Fibroblast of lung (primary cell): Measurements from ENCODE around the gene TXNDC5. TPM values are rescaled to one million over a fixed set of nuclear protein-coding genes. Genes with fewer than 3 reads are reported as not detected.

Experiments used
- DNase-seq, 2 donors: peaks; one replicate each; pipeline versions ENCODE4 v3.0.0 to v3.0.0-alpha.2; 2010; ENCODE audit warnings: low read depth in 2 of 2
- H2AFZ ChIP-seq: 2 replicates; pipeline ENCODE4 v1.5.1; 2012; ENCODE audit warnings: low read length, control low read depth, inconsistent platforms
- H3K27ac ChIP-seq: 2 replicates; pipeline ENCODE4 v1.5.1; 2011; ENCODE audit warnings: low read length, control low read depth; ENCODE audit not compliant: insufficient read depth
- H3K27me3 ChIP-seq: 2 replicates; pipeline ENCODE4 v1.5.1; 2011; ENCODE audit warnings: mild to moderate bottlenecking, low read length; ENCODE audit not compliant: control insufficient read depth, insufficient read depth
- H3K36me3 ChIP-seq: 2 replicates; pipeline ENCODE4 v1.5.1; 2011; ENCODE audit warnings: low read length; ENCODE audit not compliant: control insufficient read depth, insufficient read depth
- H3K4me1 ChIP-seq: 2 replicates; pipeline ENCODE4 v1.5.1; 2011; ENCODE audit warnings: low read length; ENCODE audit not compliant: control insufficient read depth, insufficient read depth; ENCODE audit errors: extremely low read depth
- H3K4me2 ChIP-seq: 2 replicates; pipeline ENCODE4 v1.5.1; 2011; ENCODE audit warnings: low read length, control low read depth; ENCODE audit not compliant: insufficient read depth; ENCODE audit errors: extremely low read depth
- H3K4me3 ChIP-seq, 4 experiments: fragments of 200-600 bp in 1 of 4; sonication (generic) in 1 of 4; replicated peaks in 1 of 4; 2 replicates each; pipeline ENCODE4 v1.5.1; 2011 to 2016; ENCODE audit warnings: low read length in 4 of 4, low read depth in 3 of 4, mild to moderate bottlenecking in 3 of 4, control low read depth in 2 of 4, inconsistent platforms in 1 of 4, mixed read lengths in 1 of 4; ENCODE audit not compliant: insufficient read depth in 1 of 4; ENCODE audit errors: control extremely low read depth in 1 of 4
- H3K79me2 ChIP-seq: 2 replicates; pipeline ENCODE4 v1.5.1; 2012; ENCODE audit warnings: mild to moderate bottlenecking, low read length, inconsistent platforms; ENCODE audit not compliant: control insufficient read depth, insufficient read depth
- H3K9ac ChIP-seq: 2 replicates; pipeline ENCODE4 v1.5.1; 2011; ENCODE audit warnings: mild to moderate bottlenecking, low read length, control low read depth; ENCODE audit not compliant: insufficient read depth
- H3K9me3 ChIP-seq: 2 replicates; pipeline ENCODE4 v1.5.1; 2012; ENCODE audit warnings: low read depth, low read length; ENCODE audit not compliant: control insufficient read depth, insufficient read depth
- H4K20me1 ChIP-seq: 2 replicates; pipeline ENCODE4 v1.5.1; 2011; ENCODE audit warnings: low read length; ENCODE audit not compliant: control insufficient read depth, insufficient read depth; ENCODE audit errors: extremely low read depth
- CTCF ChIP-seq, 2 donors: IDR thresholded peaks in 1 of 2; conservative IDR thresholded peaks in 1 of 2; 1 replicate in 1 of 2; 2 replicates in 1 of 2; pipeline ENCODE4 v1.5.1; 2011 to 2012; ENCODE audit warnings: low read length in 2 of 2, control low read depth in 1 of 2, inconsistent platforms in 1 of 2, low read depth in 1 of 2, mild to moderate bottlenecking in 1 of 2
- EZH2 ChIP-seq: IDR thresholded peaks from 2 replicates; pipeline ENCODE4 v1.5.1; 2012; ENCODE audit warnings: low read length, control low read depth, mild to moderate bottlenecking; ENCODE audit errors: missing control alignments
- polyA plus RNA-seq, 2 donors: library from polyadenylated mRNA; depleted of rRNA in 1 of 2; stranded (reverse) in 1 of 2; unstranded in 1 of 2; fragments of >200 nt; gene quantifications; 2 replicates each; pipeline ENCODE4 v1.2.1, GENCODE V29; 2011 to 2012; ENCODE audit warnings: missing spikeins in 1 of 2
- total RNA-seq: library from RNA; depleted of rRNA; stranded (reverse); fragments of >200 nt; gene quantifications from 2 replicates; pipeline ENCODE4 v1.2.1, GENCODE V29; 2014

Gene TXNDC5
- total and polyA plus RNA-seq, 2 donors (not counting 1 experiment from before 2014, with no cell fraction given), result 349 to 354 TPM

- Histone ChIP-seq H2AFZ (no peak overlapping the region), H3K9ac (no peak overlapping the region), H3K4me3 (no peak overlapping the region), H3K27ac (no peak overlapping the region), H3K4me1 (no peaks in the 10 kb centered on the region), H3K4me2 (no peak overlapping the region), H3K79me2 (no peaks in the 10 kb centered on the region), H4K20me1 (no peaks in the 10 kb centered on the region), H3K36me3 (no peaks in the 10 kb centered on the region), H3K9me3 (no peaks in the 10 kb centered on the region), H3K27me3 (no peaks in the 10 kb centered on the region)
- no peak for TF ChIP-seq CTCF (conservative IDR thresholded peaks at IDR 0.05 in 1 of 2, IDR thresholded peaks at IDR 0.05 in 1 of 2; ENCODE audit: low read depth in 1 of 2, low read length in 2 of 2)
- TF ChIP-seq EZH2, result no peak
- DNase-seq, result no peak
These were observed 44.1 kb downstream of the TXNDC5 start for GRCh38 chr6:7866526-7866925.

- Histone ChIP-seq H2AFZ (no peak overlapping the region), H3K9me3 (no peaks in the 10 kb centered on the region), H3K4me3 (no peak overlapping the region), H3K27me3 (no peaks in the 10 kb centered on the region), H3K79me2 (no peaks in the 10 kb centered on the region), H3K9ac (no peak overlapping the region), H3K36me3 (no peaks in the 10 kb centered on the region), H3K27ac (no peak overlapping the region), H4K20me1 (no peaks in the 10 kb centered on the region), H3K4me1 (no peaks in the 10 kb centered on the region), H3K4me2 (no peak overlapping the region)
- DNase-seq, result no peak
- TF ChIP-seq EZH2, result no peak
- TF ChIP-seq CTCF (conservative IDR thresholded peaks at IDR 0.05 in 1 of 2, IDR thresholded peaks at IDR 0.05 in 1 of 2; ENCODE audit: low read depth in 1 of 2, low read length in 2 of 2), result no peak
These were observed 44.8 kb downstream of the TXNDC5 start for GRCh38 chr6:7865781-7866180.

- no peak overlapping the region for H3K4me2 ChIP-seq
- H3K79me2 ChIP-seq, result no peaks in the 10 kb centered on the region
- no peak overlapping the region for H3K9ac ChIP-seq
- no peak for DNase-seq
- no peaks in the 10 kb centered on the region for H3K9me3 ChIP-seq
- no peak overlapping the region for H3K27ac ChIP-seq
- H3K4me1 ChIP-seq, result no peaks in the 10 kb centered on the region
- no peak overlapping the region for H3K4me3 ChIP-seq
- no peaks in the 10 kb centered on the region for H3K27me3 ChIP-seq
- H3K36me3 ChIP-seq, result no peaks in the 10 kb centered on the region
- H4K20me1 ChIP-seq, result no peaks in the 10 kb centered on the region
- TF ChIP-seq CTCF (conservative IDR thresholded peaks at IDR 0.05 in 1 of 2, IDR thresholded peaks at IDR 0.05 in 1 of 2; ENCODE audit: low read depth in 1 of 2, low read length in 2 of 2), result no peak
- no peak for TF ChIP-seq EZH2
- no peak overlapping the region for H2AFZ ChIP-seq
These were observed 51.0 kb downstream of the TXNDC5 start for GRCh38 chr6:7859591-7859990.
